Measurements from ENCODE around the gene LDAF1. TPM values are rescaled to one million over a fixed set of nuclear protein-coding genes. Genes with fewer than 3 reads are reported as not detected.

LDAF1 gene
- total RNA-seq, 1 experiment from 2014 or later = 50.1 TPM

DNA sequence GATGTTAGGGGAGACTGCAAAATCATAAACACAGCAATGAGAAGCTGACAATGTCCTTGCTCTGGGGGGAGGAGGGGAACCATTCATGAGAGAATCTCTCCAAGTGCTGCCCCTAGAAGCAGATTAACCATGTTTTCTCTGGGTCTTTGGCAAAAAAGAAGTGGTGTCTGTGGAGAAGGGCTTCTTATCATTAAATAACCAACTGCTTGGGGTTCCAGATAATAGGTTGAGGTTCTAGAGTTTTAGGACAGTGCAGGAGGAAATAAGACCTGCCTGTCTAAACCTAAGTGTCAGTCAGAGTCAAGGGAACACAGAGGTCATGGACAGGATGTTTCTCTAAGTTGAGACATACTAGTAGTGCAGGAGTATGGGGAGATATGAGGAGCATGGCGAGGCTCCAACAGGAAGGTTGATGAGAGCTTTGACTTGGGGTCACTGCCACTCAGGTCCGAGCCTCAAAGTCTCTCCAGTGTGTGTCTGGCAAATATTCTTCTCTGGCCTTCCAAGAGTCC lies 69.9 kb downstream of the LDAF1 start:
- Mint-ChIP-seq H3K36me3 (ENCODE audit: insufficient read depth, unreplicated experiment) (peaks cover 2% of the 10 kb centered on the region), H3K27ac (ENCODE audit: unreplicated experiment) (no peak overlapping the region), H3K27me3 (ENCODE audit: unreplicated experiment) (no peaks in the 10 kb centered on the region), H3K9me3 (ENCODE audit: low read depth, unreplicated experiment) (peaks cover 3% of the 10 kb centered on the region), H3K4me1 (ENCODE audit: low read depth, unreplicated experiment) (peaks cover 5% of the 10 kb centered on the region), H3K4me3 (ENCODE audit: low read depth, unreplicated experiment) (no peak overlapping the region)
- intact Hi-C loops (cut with micrococcal nuclease; ENCODE audit: unreplicated experiment) = no loop called here
- TF ChIP-seq, protein P1, sequence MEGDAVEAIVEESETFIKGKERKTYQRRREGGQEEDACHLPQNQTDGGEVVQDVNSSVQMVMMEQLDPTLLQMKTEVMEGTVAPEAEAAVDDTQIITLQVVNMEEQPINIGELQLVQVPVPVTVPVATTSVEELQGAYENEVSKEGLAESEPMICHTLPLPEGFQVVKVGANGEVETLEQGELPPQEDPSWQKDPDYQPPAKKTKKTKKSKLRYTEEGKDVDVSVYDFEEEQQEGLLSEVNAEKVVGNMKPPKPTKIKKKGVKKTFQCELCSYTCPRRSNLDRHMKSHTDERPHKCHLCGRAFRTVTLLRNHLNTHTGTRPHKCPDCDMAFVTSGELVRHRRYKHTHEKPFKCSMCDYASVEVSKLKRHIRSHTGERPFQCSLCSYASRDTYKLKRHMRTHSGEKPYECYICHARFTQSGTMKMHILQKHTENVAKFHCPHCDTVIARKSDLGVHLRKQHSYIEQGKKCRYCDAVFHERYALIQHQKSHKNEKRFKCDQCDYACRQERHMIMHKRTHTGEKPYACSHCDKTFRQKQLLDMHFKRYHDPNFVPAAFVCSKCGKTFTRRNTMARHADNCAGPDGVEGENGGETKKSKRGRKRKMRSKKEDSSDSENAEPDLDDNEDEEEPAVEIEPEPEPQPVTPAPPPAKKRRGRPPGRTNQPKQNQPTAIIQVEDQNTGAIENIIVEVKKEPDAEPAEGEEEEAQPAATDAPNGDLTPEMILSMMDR (IDR thresholded peaks at IDR 0.05; ENCODE audit: unreplicated experiment) = no peak
- no TSS peak for BruUV-seq (replicated peaks)
- CTCF ChIA-PET = no interaction called here
- DNase-seq = no peak

Other genes with a start within 250 kb of the LDAF1 start
- gene DNAH3, start 7.8 kb upstream of the LDAF1 start, total RNA-seq (2022) = 0.21 and 0.64 TPM in 2 replicates
- not detected in 2 replicates for gene ZP2, start 52.9 kb downstream of the LDAF1 start, total RNA-seq (2022)
- 3.2 and 5.5 TPM in 2 replicates for gene ANKS4B, start 75.0 kb downstream of the LDAF1 start, total RNA-seq (2022)
- gene CRYM, start 119.6 kb downstream of the LDAF1 start, total RNA-seq (2022) = 4.1 and 7.2 TPM in 2 replicates